ENCODE results near the gene SGTB. TPM values are rescaled to one million over a fixed set of nuclear protein-coding genes. Genes with fewer than 3 reads are reported as not detected.
"Not testable (repeated sequence)": the region's sequence is repeated elsewhere in the genome, so short reads cannot be mapped to it uniquely, and the experiment has no call there.

The SGTB gene
- total and polyA plus RNA-seq, 4 donors: 6.5 to 23.2 (median 15.3) TPM

- no peaks in the 10 kb centered on the region for H3K36me3 ChIP-seq (ENCODE audit: control insufficient read depth in 1 of 2, insufficient read depth in 2 of 2, low read length in 1 of 2)
- no peak overlapping the region for H3K27ac ChIP-seq (ENCODE audit: low read depth in 1 of 2, low read length in 2 of 2)
- H3K27me3 ChIP-seq (ENCODE audit: control insufficient read depth in 1 of 2, insufficient read depth in 2 of 2, low read length in 1 of 2): no peaks in the 10 kb centered on the region
- no peak for ATAC-seq (ENCODE audit: low FRiP score)
- DNase-seq: no peak
- H3K9me3 ChIP-seq (ENCODE audit: control insufficient read depth, low read length): no peaks in the 10 kb centered on the region
- no peak overlapping the region for H3K4me3 ChIP-seq (ENCODE audit: low read length in 2 of 2)
- intact Hi-C loops (cut with DNase I): no loop called here
- WGBS, 2 donors: 93 to 95% methylated on average over 4 of the region's 4 CpGs
- H3K4me1 ChIP-seq (ENCODE audit: control insufficient read depth in 1 of 2, insufficient read depth in 2 of 2, low read length in 2 of 2): no peaks in the 10 kb centered on the region
These were observed 22.6 kb downstream of the SGTB start for GRCh38 chr5:65699338-65699737.

GRCh38 chr5:65696892-65697291 lies 25.0 kb downstream of the SGTB start:
- Histone ChIP-seq H3K36me3 (ENCODE audit: control insufficient read depth in 1 of 2, insufficient read depth in 2 of 2, low read length in 1 of 2) (no peaks in the 10 kb centered on the region), H3K4me1 (ENCODE audit: control insufficient read depth in 1 of 2, insufficient read depth in 2 of 2, low read length in 2 of 2) (no peaks in the 10 kb centered on the region), H3K27me3 (ENCODE audit: control insufficient read depth in 1 of 2, insufficient read depth in 2 of 2, low read length in 1 of 2) (no peaks in the 10 kb centered on the region), H3K4me3 (ENCODE audit: low read length in 2 of 2) (no peak overlapping the region), H3K9me3 (ENCODE audit: control insufficient read depth, low read length) (no peaks in the 10 kb centered on the region), H3K27ac (ENCODE audit: low read depth in 1 of 2, low read length in 2 of 2) (no peak overlapping the region)
- DNase-seq (no peak), ATAC-seq (ENCODE audit: low FRiP score) (no peak)
- intact Hi-C loops (cut with DNase I): no loop called here

- no peak for DNase-seq
- Histone ChIP-seq H3K36me3 (ENCODE audit: control insufficient read depth in 1 of 2, insufficient read depth in 2 of 2, low read length in 1 of 2) (no peaks in the 10 kb centered on the region), H3K9me3 (ENCODE audit: control insufficient read depth, low read length) (no peaks in the 10 kb centered on the region), H3K27me3 (ENCODE audit: control insufficient read depth in 1 of 2, insufficient read depth in 2 of 2, low read length in 1 of 2) (no peaks in the 10 kb centered on the region), H3K4me3 (ENCODE audit: low read length in 2 of 2) (no peak overlapping the region), H3K4me1 (ENCODE audit: control insufficient read depth in 1 of 2, insufficient read depth in 2 of 2, low read length in 2 of 2) (no peaks in the 10 kb centered on the region), H3K27ac (ENCODE audit: low read depth in 1 of 2, low read length in 2 of 2) (no peak overlapping the region)
- ATAC-seq (ENCODE audit: low FRiP score): no peak
- WGBS, 2 donors: 93 to 95% methylated on average over 4 of the region's 4 CpGs
- intact Hi-C loops (cut with DNase I): no loop called here
These were observed 26.0 kb downstream of the SGTB start for GRCh38 chr5:65695896-65696295.

- ATAC-seq (ENCODE audit: low FRiP score) (no peak), DNase-seq (no peak)
- Histone ChIP-seq H3K27me3 (ENCODE audit: control insufficient read depth in 1 of 2, insufficient read depth in 2 of 2, low read length in 1 of 2) (no peaks in the 10 kb centered on the region), H3K27ac (ENCODE audit: low read depth in 1 of 2, low read length in 2 of 2) (no peak overlapping the region), H3K4me3 (ENCODE audit: low read length in 2 of 2) (no peak overlapping the region), H3K9me3 (ENCODE audit: control insufficient read depth, low read length) (no peaks in the 10 kb centered on the region), H3K36me3 (ENCODE audit: control insufficient read depth in 1 of 2, insufficient read depth in 2 of 2, low read length in 1 of 2) (no peaks in the 10 kb centered on the region), H3K4me1 (ENCODE audit: control insufficient read depth in 1 of 2, insufficient read depth in 2 of 2, low read length in 2 of 2) (no peaks in the 10 kb centered on the region)
- intact Hi-C loops (cut with DNase I): no loop called here
- WGBS, 2 donors: 88 to 89% methylated on average over 4 of the region's 4 CpGs
These were observed 26.6 kb downstream of the SGTB start for GRCh38 chr5:65695162-65695755.

- H3K27ac ChIP-seq (ENCODE audit: low read depth in 1 of 2, low read length in 2 of 2): no peak overlapping the region
- H3K9me3 ChIP-seq (ENCODE audit: control insufficient read depth, low read length): no peaks in the 10 kb centered on the region
- H3K4me3 ChIP-seq (ENCODE audit: low read length in 2 of 2): no peak overlapping the region
- no peaks in the 10 kb centered on the region for H3K27me3 ChIP-seq (ENCODE audit: control insufficient read depth in 1 of 2, insufficient read depth in 2 of 2, low read length in 1 of 2)
- DNase-seq: no peak
- intact Hi-C loops (cut with DNase I): no loop called here
- 97% methylated on average over 2 of the region's 2 CpGs for WGBS, 2 donors
- no peaks in the 10 kb centered on the region for H3K4me1 ChIP-seq (ENCODE audit: control insufficient read depth in 1 of 2, insufficient read depth in 2 of 2, low read length in 2 of 2)
- ATAC-seq (ENCODE audit: low FRiP score): no peak
- H3K36me3 ChIP-seq (ENCODE audit: control insufficient read depth in 1 of 2, insufficient read depth in 2 of 2, low read length in 1 of 2): no peaks in the 10 kb centered on the region
These were observed 28.8 kb downstream of the SGTB start for GRCh38 chr5:65693121-65693520.

GRCh38 chr5:65682148-65682547 lies 39.8 kb downstream of the SGTB start:
- Histone ChIP-seq H3K27ac (ENCODE audit: low read depth in 1 of 2, low read length in 2 of 2) (no peak overlapping the region), H3K4me1 (ENCODE audit: control insufficient read depth in 1 of 2, insufficient read depth in 2 of 2, low read length in 2 of 2) (no peaks in the 10 kb centered on the region), H3K4me3 (ENCODE audit: low read length in 2 of 2) (no peak overlapping the region), H3K27me3 (ENCODE audit: control insufficient read depth in 1 of 2, insufficient read depth in 2 of 2, low read length in 1 of 2) (no peaks in the 10 kb centered on the region), H3K9me3 (ENCODE audit: control insufficient read depth, low read length) (no peaks in the 10 kb centered on the region), H3K36me3 (ENCODE audit: control insufficient read depth in 1 of 2, insufficient read depth in 2 of 2, low read length in 1 of 2) (peaks cover 5% of the 10 kb centered on the region in 2 donors)
- intact Hi-C loops (cut with DNase I): no loop called here
- DNase-seq (no peak), ATAC-seq (ENCODE audit: low FRiP score) (no peak)
- 92% methylated on average over 3 of the region's 3 CpGs for WGBS, 2 donors

GRCh38 chr5:65676056-65676455 lies 45.9 kb downstream of the SGTB start:
- 95 to 96% methylated on average over 3 of the region's 3 CpGs for WGBS, 2 donors
- H3K27ac ChIP-seq (ENCODE audit: low read depth in 1 of 2, low read length in 2 of 2); H3K27me3 ChIP-seq (ENCODE audit: control insufficient read depth in 1 of 2, insufficient read depth in 2 of 2, low read length in 1 of 2); intact Hi-C loops (cut with DNase I); H3K36me3 ChIP-seq (ENCODE audit: control insufficient read depth in 1 of 2, insufficient read depth in 2 of 2, low read length in 1 of 2); H3K4me3 ChIP-seq (ENCODE audit: low read length in 2 of 2); H3K4me1 ChIP-seq (ENCODE audit: control insufficient read depth in 1 of 2, insufficient read depth in 2 of 2, low read length in 2 of 2); ATAC-seq (ENCODE audit: low FRiP score); DNase-seq; H3K9me3 ChIP-seq (ENCODE audit: control insufficient read depth, low read length): not testable (repeated sequence)

GRCh38 chr5:65674749-65675148 lies 47.2 kb downstream of the SGTB start:
- ATAC-seq (ENCODE audit: low FRiP score): no peak
- DNase-seq: no peak
- Histone ChIP-seq H3K4me3 (ENCODE audit: low read length in 2 of 2) (no peak overlapping the region), H3K9me3 (ENCODE audit: control insufficient read depth, low read length) (no peaks in the 10 kb centered on the region), H3K4me1 (ENCODE audit: control insufficient read depth in 1 of 2, insufficient read depth in 2 of 2, low read length in 2 of 2) (no peaks in the 10 kb centered on the region), H3K27me3 (ENCODE audit: control insufficient read depth in 1 of 2, insufficient read depth in 2 of 2, low read length in 1 of 2) (no peaks in the 10 kb centered on the region), H3K27ac (ENCODE audit: low read depth in 1 of 2, low read length in 2 of 2) (no peak overlapping the region), H3K36me3 (ENCODE audit: control insufficient read depth in 1 of 2, insufficient read depth in 2 of 2, low read length in 1 of 2) (peaks cover 1 to 2% of the 10 kb centered on the region in 2 donors)
- intact Hi-C loops (cut with DNase I): no loop called here

GRCh38 chr5:65672796-65673195 lies 49.1 kb downstream of the SGTB start:
- 86 to 97% methylated on average over 1 of the region's 1 CpG for WGBS, 2 donors
- H3K36me3 ChIP-seq (ENCODE audit: control insufficient read depth in 1 of 2, insufficient read depth in 2 of 2, low read length in 1 of 2): peaks cover 1 to 2% of the 10 kb centered on the region in 2 donors

More at GRCh38 chr5:65672796-65673195, 49.1 kb downstream of the SGTB start:
- Histone ChIP-seq H3K27ac (ENCODE audit: low read depth in 1 of 2, low read length in 2 of 2) (no peak overlapping the region), H3K27me3 (ENCODE audit: control insufficient read depth in 1 of 2, insufficient read depth in 2 of 2, low read length in 1 of 2) (no peaks in the 10 kb centered on the region), H3K4me3 (ENCODE audit: low read length in 2 of 2) (no peak overlapping the region), H3K4me1 (ENCODE audit: control insufficient read depth in 1 of 2, insufficient read depth in 2 of 2, low read length in 2 of 2) (no peaks in the 10 kb centered on the region), H3K9me3 (ENCODE audit: control insufficient read depth, low read length) (no peaks in the 10 kb centered on the region)
- no peak for DNase-seq
- no peak for ATAC-seq (ENCODE audit: low FRiP score)
- intact Hi-C loops (cut with DNase I): no loop called here
